IMR-90 (cell line): Measurements from ENCODE around the gene NDUFAF8. TPM values are rescaled to one million over a fixed set of nuclear protein-coding genes. Genes with fewer than 3 reads are reported as not detected.
A peak's percentile ranks its signal among the peaks of the same experiment; 100 is the strongest.

Experiments used
- ATAC-seq: fragments of 200-7000 bp; cut with Tn5 transposase; 2 replicates; pipeline ENCODE4 v1.9.1; 2020; ENCODE audit warnings: low read depth, mild to moderate bottlenecking, moderate library complexity
- BruUV-seq: library from RNA; stranded (reverse); fragments of 400-500 nt; replicated peaks from 2 replicates; lab custom pipeline; 2021; lab: Mats Ljungman, UMichigan
- CTCF ChIA-PET: fragments of 300-600 bp; formaldehyde crosslinking; extraction: SDS; loops from one replicate; lab custom pipeline; 2021; ENCODE audit warnings: antibody characterized with exemption; lab: Yijun Ruan, JAX
- POLR2A ChIA-PET: fragments of 300-600 bp; sonication (Branson Sonifier 250); formaldehyde crosslinking; loops from one replicate; lab custom pipeline; 2022; ENCODE audit warnings: antibody characterized with exemption; ENCODE audit not compliant: unreplicated experiment; lab: Charles Lee
- DNase-seq: peaks from one replicate; pipeline ENCODE4 v3.0.0; 2013
- H2AFZ ChIP-seq: replicated peaks from 2 replicates; pipeline ENCODE3; 2013; ENCODE audit warnings: low read length, mild to moderate bottlenecking; ENCODE audit not compliant: poor library complexity
- H2AK5ac ChIP-seq: 2 replicates; pipeline ENCODE4 v1.6.1; 2013; ENCODE audit warnings: low read depth, low read length, inconsistent platforms
- H2AK9ac ChIP-seq: replicated peaks from 2 replicates; pipeline ENCODE3; 2013; ENCODE audit warnings: mild to moderate bottlenecking, low read depth, low read length, moderate library complexity; ENCODE audit not compliant: poor library complexity
- H2BK120ac ChIP-seq: 2 replicates; pipeline ENCODE4 v1.6.1; 2013; ENCODE audit warnings: low read depth, low read length, inconsistent platforms
- H2BK15ac ChIP-seq: 3 replicates; pipeline ENCODE4 v1.6.1; 2013; ENCODE audit warnings: low read depth, low read length, inconsistent platforms
- H2BK20ac ChIP-seq: 2 replicates; pipeline ENCODE4 v1.6.1; 2013; ENCODE audit warnings: low read depth, mild to moderate bottlenecking, inconsistent platforms, low read length, moderate library complexity
- H2BK5ac ChIP-seq: 2 replicates; pipeline ENCODE4 v1.6.1; 2013; ENCODE audit warnings: mild to moderate bottlenecking, low read depth, low read length, inconsistent platforms; ENCODE audit not compliant: poor library complexity, severe bottlenecking
- H3K14ac ChIP-seq: replicated peaks from 2 replicates; pipeline ENCODE4 v1.6.1; 2013; ENCODE audit warnings: low read depth, low read length, inconsistent platforms
- H3K18ac ChIP-seq: 2 replicates; pipeline ENCODE4 v1.6.1; 2013; ENCODE audit warnings: low read depth, low read length, control low read depth
- H3K23ac ChIP-seq: 2 replicates; pipeline ENCODE4 v1.6.1; 2013; ENCODE audit warnings: low read depth, low read length, inconsistent platforms
- H3K27ac ChIP-seq: 2 replicates; pipeline ENCODE4 v1.5.1; 2013; ENCODE audit warnings: mild to moderate bottlenecking, control low read depth, low read length; ENCODE audit not compliant: insufficient read depth
- H3K27me3 ChIP-seq: 2 replicates; pipeline ENCODE4 v1.6.1; 2013; ENCODE audit warnings: low read length; ENCODE audit not compliant: control insufficient read depth, insufficient read depth
- H3K36me3 ChIP-seq: 2 replicates; pipeline ENCODE4 v1.6.1; 2013; ENCODE audit warnings: low read length, mixed read lengths; ENCODE audit not compliant: control insufficient read depth, insufficient read depth
- H3K4ac ChIP-seq: 2 replicates; pipeline ENCODE4 v1.6.1; 2013; ENCODE audit warnings: low read depth, low read length, inconsistent platforms
- H3K4me1 ChIP-seq: 2 replicates; pipeline ENCODE4 v1.6.1; 2013; ENCODE audit warnings: low read length, mixed read lengths; ENCODE audit not compliant: control insufficient read depth, insufficient read depth
- H3K4me2 ChIP-seq: 2 replicates; pipeline ENCODE4 v1.6.1; 2013; ENCODE audit warnings: low read depth, mild to moderate bottlenecking, control low read depth, low read length, moderate library complexity
- H3K4me3 ChIP-seq: 2 replicates; pipeline ENCODE4 v1.5.1; 2013; ENCODE audit warnings: low read depth, mild to moderate bottlenecking, control low read depth, low read length, moderate library complexity; ENCODE audit not compliant: insufficient read depth
- H3K56ac ChIP-seq: 2 replicates; pipeline ENCODE4 v1.6.1; 2013; ENCODE audit warnings: low read length, inconsistent platforms; ENCODE audit not compliant: insufficient read depth; ENCODE audit errors: extremely low read depth
- H3K79me1 ChIP-seq, 2 experiments: 2 replicates each; pipeline ENCODE4 v1.6.1; 2013; ENCODE audit warnings: low read length in 2 of 2, inconsistent platforms in 1 of 2, low read depth in 1 of 2
- H3K9ac ChIP-seq: 2 replicates; pipeline ENCODE4 v1.6.1; 2013; ENCODE audit warnings: low read depth, low read length, control low read depth
- H3K9me1 ChIP-seq: 2 replicates; pipeline ENCODE4 v1.6.1; 2013; ENCODE audit warnings: low read length, inconsistent platforms; ENCODE audit not compliant: insufficient read depth
- H3K9me3 ChIP-seq: 2 replicates; pipeline ENCODE4 v1.6.1; 2013; ENCODE audit warnings: low read length; ENCODE audit not compliant: control insufficient read depth, insufficient read depth
- H4K20me1 ChIP-seq: 2 replicates; pipeline ENCODE4 v1.6.1; 2013; ENCODE audit warnings: low read length, inconsistent platforms; ENCODE audit not compliant: insufficient read depth
- H4K5ac ChIP-seq: 2 replicates; pipeline ENCODE4 v1.6.1; 2013; ENCODE audit warnings: mild to moderate bottlenecking, low read depth, low read length, control low read depth
- H4K8ac ChIP-seq, 2 experiments: 2 replicates each; pipeline ENCODE4 v1.6.1; 2013; ENCODE audit warnings: low read depth in 2 of 2, low read length in 2 of 2, control low read depth in 1 of 2, inconsistent platforms in 1 of 2
- H4K91ac ChIP-seq: 2 replicates; pipeline ENCODE4 v1.6.1; 2013; ENCODE audit warnings: low read depth, low read length, inconsistent platforms; ENCODE audit not compliant: insufficient read depth
- CEBPB ChIP-seq: IDR thresholded peaks from 2 replicates; pipeline ENCODE4 v1.6.1; 2012; ENCODE audit warnings: low read depth, low read length, improper control_type of control experiment
- CHD1 ChIP-seq: IDR thresholded peaks from 2 replicates; pipeline ENCODE4 v1.6.1; 2012; ENCODE audit warnings: low read depth, low read length, improper control_type of control experiment
- FOS ChIP-seq: fragments of 150-350 bp; IDR thresholded peaks from 2 replicates; pipeline ENCODE4 v1.6.1; 2016; ENCODE audit warnings: low read depth, low read length
- MAZ ChIP-seq: IDR thresholded peaks from 2 replicates; pipeline ENCODE4 v1.6.1; 2012; ENCODE audit warnings: low read depth, mild to moderate bottlenecking, low read length, improper control_type of control experiment, moderate library complexity, borderline replicate concordance
- MXI1 ChIP-seq: IDR thresholded peaks from 2 replicates; pipeline ENCODE4 v1.6.1; 2012; ENCODE audit warnings: low read depth, mild to moderate bottlenecking, low read length, moderate library complexity, borderline replicate concordance
- NFE2L2 ChIP-seq: fragments of 150-350 bp; IDR thresholded peaks from 2 replicates; pipeline ENCODE4 v1.6.1; 2016; ENCODE audit warnings: low read depth, mild to moderate bottlenecking, low read length
- POLR2A ChIP-seq: IDR thresholded peaks from 2 replicates; pipeline ENCODE4 v1.6.1; 2012; ENCODE audit warnings: mild to moderate bottlenecking, low read depth, low read length
- RAD21 ChIP-seq: IDR thresholded peaks from 2 replicates; pipeline ENCODE4 v1.6.1; 2012; ENCODE audit warnings: low read length, improper control_type of control experiment
- RCOR1 ChIP-seq: IDR thresholded peaks from 2 replicates; pipeline ENCODE4 v1.6.1; 2012; ENCODE audit warnings: mild to moderate bottlenecking, low read length, improper control_type of control experiment; ENCODE audit not compliant: insufficient replicate concordance
- SMC3 ChIP-seq: fragments of 150-350 bp; IDR thresholded peaks from 2 replicates; pipeline ENCODE4 v1.6.1; 2016; ENCODE audit warnings: low read depth, mild to moderate bottlenecking, antibody characterized with exemption, low read length, moderate library complexity
- WGBS, 2 experiments: methylation state at CpG; one replicate each; pipeline versions ENCODE4 v1.1.5 to v1.1.7; 2013; ENCODE audit warnings: missing lambda C conversion rate in 2 of 2; ENCODE audit not compliant: insufficient read length in 1 of 2; ENCODE audit errors: extremely low coverage in 2 of 2; 5-methylcytosine and 5-hydroxymethylcytosine counted together
- dilution Hi-C: fragments of 300-500 bp; cut with HindIII; formaldehyde crosslinking; loops from one replicate; pipeline ENCODE4 v1.14.3; 2018; ENCODE audit warnings: low sequenced_read_pairs; ENCODE audit not compliant: unreplicated experiment
- in situ Hi-C: fragments of 300-500 bp; cut with MboI; formaldehyde crosslinking; loops from 3 replicates; pipeline ENCODE4 v1.14.3; 2019; ENCODE audit warnings: low sequenced_read_pairs, inconsistent platforms, mixed read lengths
- intact Hi-C: fragments of 100-400 bp; cut with micrococcal nuclease; formaldehyde crosslinking; loops from 2 replicates; pipeline ENCODE4 v1.10.0; 2022
- polyA plus RNA-seq, 3 experiments: library from polyadenylated mRNA; depleted of rRNA; stranded (reverse); fragments of >200 nt; gene quantifications; 2 replicates each; pipeline ENCODE4 v1.2.3, GENCODE V29; 2012; ENCODE audit warnings: low replicate concordance in 1 of 3
- total RNA-seq: library from RNA; depleted of rRNA; stranded (reverse); fragments of >200 nt; gene quantifications from 2 replicates; pipeline ENCODE4 v1.2.3, GENCODE V29; 2012
- TF ChIP-seq, protein P1 (sequence below): fragments of 150-350 bp; IDR thresholded peaks from 2 replicates; pipeline ENCODE4 v1.6.1; 2017; ENCODE audit warnings: mild to moderate bottlenecking, antibody characterized with exemption, low read length, low read depth

Gene NDUFAF8
- total and polyA plus RNA-seq, 2 of the 4 experiments (the other 2 are of a cell fraction), result 11.1 to 65.0 TPM

- H2AK9ac ChIP-seq, result peak overlapping the region; percentile 12
- no peak overlapping the region for H2AK5ac ChIP-seq
- H4K91ac ChIP-seq, result no peak overlapping the region
- H2BK120ac ChIP-seq, result no peak overlapping the region
- peaks cover 12% of the 10 kb centered on the region for H3K4me1 ChIP-seq
- H4K5ac ChIP-seq, result no peak overlapping the region
- ChIA-PET CTCF (no interaction called here), POLR2A (no interaction called here)
- H3K36me3 ChIP-seq, result peaks cover 39% of the 10 kb centered on the region
- no peak for ATAC-seq
- no TSS peak for BruUV-seq
- peaks cover 22% of the 10 kb centered on the region for H4K20me1 ChIP-seq
- in situ Hi-C loops, result loop anchor here (5.0 kb wide), 1 partner anchor 225 kb away; no protein-coding TSS in a partner anchor
- H3K79me1 ChIP-seq, result peaks cover 9 to 20% of the 10 kb centered on the region in 2 experiments; a peak in 3 of 4 replicates
- no peak overlapping the region for H3K23ac ChIP-seq
- no peak overlapping the region for H3K14ac ChIP-seq
- H2AFZ ChIP-seq, result no peak overlapping the region
- no peaks in the 10 kb centered on the region for H3K9me3 ChIP-seq
- no peak overlapping the region for H3K27ac ChIP-seq
- dilution Hi-C loops, result no loop called here
- no peak overlapping the region for H3K9ac ChIP-seq
- no peak overlapping the region for H3K18ac ChIP-seq
- no peak overlapping the region for H2BK15ac ChIP-seq
- no peak overlapping the region for H3K4me2 ChIP-seq
- no peak overlapping the region for H4K8ac ChIP-seq
- no peak overlapping the region for H3K4me3 ChIP-seq
- no peak for DNase-seq
- intact Hi-C loops, result no loop called here
- H3K27me3 ChIP-seq, result no peaks in the 10 kb centered on the region
- WGBS, 2 experiments, result 94% methylated on average over 14 of the region's 19 CpGs; no CpG with 5 or more reads in 1 of the 2 experiments
- no peak overlapping the region for H3K4ac ChIP-seq
- peaks cover 7% of the 10 kb centered on the region for H3K9me1 ChIP-seq
- no peak overlapping the region for H2BK5ac ChIP-seq
- H3K56ac ChIP-seq, result no peak overlapping the region
- TF ChIP-seq MXI1 (no peak), NFE2L2 (no peak), SMC3 (no peak), POLR2A (no peak), CEBPB (no peak), MAZ (no peak), CHD1 (no peak), RAD21 (no peak), FOS (no peak), RCOR1 (no peak)
- TF ChIP-seq, protein P1, sequence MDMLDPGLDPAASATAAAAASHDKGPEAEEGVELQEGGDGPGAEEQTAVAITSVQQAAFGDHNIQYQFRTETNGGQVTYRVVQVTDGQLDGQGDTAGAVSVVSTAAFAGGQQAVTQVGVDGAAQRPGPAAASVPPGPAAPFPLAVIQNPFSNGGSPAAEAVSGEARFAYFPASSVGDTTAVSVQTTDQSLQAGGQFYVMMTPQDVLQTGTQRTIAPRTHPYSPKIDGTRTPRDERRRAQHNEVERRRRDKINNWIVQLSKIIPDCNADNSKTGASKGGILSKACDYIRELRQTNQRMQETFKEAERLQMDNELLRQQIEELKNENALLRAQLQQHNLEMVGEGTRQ, result no peak
- no peak overlapping the region for H2BK20ac ChIP-seq
Observed at GRCh38 chr17:81257533-81257932, 18.4 kb downstream of the NDUFAF8 start.
